Effector memory CD4-positive, alpha-beta T cell (primary cell): ENCODE data around the gene SYDE1.

Source experiments
- DNase-seq, 3 donors: peaks; one replicate each; pipeline ENCODE4 v3.0.0-alpha.2; 2020
- H3K27ac ChIP-seq: 2 replicates; pipeline ENCODE4 v1.7.0; 2013; ENCODE audit warnings: mild to moderate bottlenecking, low read length, moderate library complexity; ENCODE audit not compliant: insufficient read depth, poor library complexity, severe bottlenecking
- H3K27me3 ChIP-seq: replicated peaks from 2 replicates; pipeline ENCODE4 v1.7.0; 2013; ENCODE audit warnings: mild to moderate bottlenecking, low read length; ENCODE audit not compliant: insufficient read depth, control insufficient read depth, poor library complexity, severe bottlenecking
- H3K36me3 ChIP-seq: 2 replicates; pipeline ENCODE4 v1.7.0; 2013; ENCODE audit warnings: mild to moderate bottlenecking, low read length, moderate library complexity; ENCODE audit not compliant: control insufficient read depth, insufficient read depth
- H3K4me1 ChIP-seq: 2 replicates; pipeline ENCODE4 v1.7.0; 2013; ENCODE audit warnings: low read length, mild to moderate bottlenecking; ENCODE audit not compliant: control insufficient read depth, insufficient read depth, poor library complexity, severe bottlenecking
- H3K4me3 ChIP-seq: 2 replicates; pipeline ENCODE4 v1.7.0; 2013; ENCODE audit warnings: low read length, low read depth, mild to moderate bottlenecking; ENCODE audit not compliant: insufficient read depth, poor library complexity, severe bottlenecking
- H3K9me3 ChIP-seq: 2 replicates; pipeline ENCODE4 v1.7.0; 2013; ENCODE audit warnings: mild to moderate bottlenecking, low read length, moderate library complexity; ENCODE audit not compliant: control insufficient read depth

Gene SYDE1

DNA sequence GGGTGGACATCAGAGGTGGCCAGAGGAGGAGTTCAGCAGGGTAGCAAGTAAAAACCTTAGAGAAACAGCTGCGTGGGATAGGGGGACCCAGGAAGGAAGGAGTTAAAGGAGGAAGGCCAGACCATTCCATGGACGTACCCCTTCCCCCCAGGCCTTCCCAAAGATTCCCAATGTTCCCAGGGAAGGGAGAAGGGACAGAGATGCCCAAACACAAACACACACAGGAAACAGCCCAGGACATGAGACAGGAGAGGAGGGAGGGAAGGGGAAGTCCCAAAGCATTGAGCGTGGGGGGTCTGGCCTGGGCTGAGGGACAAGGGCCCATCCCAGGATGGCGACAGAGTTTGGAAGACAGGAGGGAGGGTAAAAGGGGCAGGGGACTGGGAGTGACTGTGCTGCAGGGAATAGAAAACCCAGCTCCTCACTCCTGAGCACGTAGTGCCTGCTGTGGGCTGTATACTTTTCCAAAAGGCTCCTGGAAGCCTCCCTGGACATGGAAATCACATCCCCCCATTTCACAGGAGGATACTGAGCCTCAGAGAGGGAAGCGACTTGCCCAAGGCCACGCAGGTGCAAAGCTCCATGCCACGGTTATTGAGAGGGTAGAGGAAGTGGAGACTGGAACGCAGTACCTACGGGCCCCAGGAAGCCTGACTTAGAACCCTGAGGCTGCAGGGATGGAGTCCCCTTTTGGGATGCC is 1.1 kb downstream of the SYDE1 start:
- H3K9me3 ChIP-seq, result peaks cover 6% of the 10 kb centered on the region
- peaks cover 8% of the 10 kb centered on the region for H3K4me1 ChIP-seq
- H3K36me3 ChIP-seq, result no peaks in the 10 kb centered on the region
- DNase-seq, result no peak
- peak overlapping the region; percentile 17 for H3K4me3 ChIP-seq
- H3K27me3 ChIP-seq, result no peaks in the 10 kb centered on the region
- no peak overlapping the region for H3K27ac ChIP-seq

DNA sequence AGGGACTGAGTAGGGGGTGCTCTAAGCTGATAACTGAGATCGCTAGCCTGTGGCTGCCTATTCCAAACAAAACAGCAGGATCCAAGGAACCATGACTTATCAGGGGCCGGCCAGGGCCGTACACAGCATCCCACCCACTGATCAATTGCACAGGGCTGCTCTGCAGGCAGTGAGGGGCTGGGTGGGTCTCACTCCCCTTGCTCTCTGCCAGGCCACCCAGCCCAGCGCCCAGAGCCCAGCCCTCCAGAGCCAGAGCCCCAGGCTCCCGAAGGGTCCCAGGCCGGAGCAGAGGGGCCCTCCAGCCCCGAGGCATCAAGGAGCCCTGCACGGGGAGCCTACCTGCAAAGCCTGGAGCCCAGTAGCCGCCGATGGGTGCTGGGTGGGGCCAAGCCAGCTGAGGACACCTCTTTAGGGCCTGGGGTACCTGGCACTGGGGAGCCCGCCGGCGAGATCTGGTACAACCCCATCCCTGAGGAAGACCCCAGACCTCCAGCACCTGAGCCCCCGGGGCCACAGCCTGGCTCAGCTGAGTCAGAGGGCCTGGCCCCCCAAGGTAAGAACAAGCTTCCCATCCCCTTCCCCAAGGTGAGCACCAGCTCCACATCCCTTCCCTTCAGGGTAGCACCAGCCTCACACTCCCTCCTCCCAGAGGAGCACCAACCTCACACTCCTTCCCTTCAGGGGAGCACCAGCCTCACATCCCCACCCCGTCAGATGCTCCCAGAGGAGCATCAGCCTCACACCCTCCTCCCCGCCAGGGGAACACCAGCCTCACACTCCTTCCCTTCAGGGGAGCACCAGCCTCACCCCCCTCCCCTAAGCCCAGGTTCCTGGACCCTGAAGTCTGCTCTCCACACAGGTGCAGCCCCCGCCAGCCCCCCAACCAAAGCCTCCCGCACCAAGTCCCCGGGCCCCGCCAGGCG is 1.9 kb downstream of the SYDE1 start:
- no peak overlapping the region for H3K27ac ChIP-seq
- H3K36me3 ChIP-seq, result no peaks in the 10 kb centered on the region

DNA sequence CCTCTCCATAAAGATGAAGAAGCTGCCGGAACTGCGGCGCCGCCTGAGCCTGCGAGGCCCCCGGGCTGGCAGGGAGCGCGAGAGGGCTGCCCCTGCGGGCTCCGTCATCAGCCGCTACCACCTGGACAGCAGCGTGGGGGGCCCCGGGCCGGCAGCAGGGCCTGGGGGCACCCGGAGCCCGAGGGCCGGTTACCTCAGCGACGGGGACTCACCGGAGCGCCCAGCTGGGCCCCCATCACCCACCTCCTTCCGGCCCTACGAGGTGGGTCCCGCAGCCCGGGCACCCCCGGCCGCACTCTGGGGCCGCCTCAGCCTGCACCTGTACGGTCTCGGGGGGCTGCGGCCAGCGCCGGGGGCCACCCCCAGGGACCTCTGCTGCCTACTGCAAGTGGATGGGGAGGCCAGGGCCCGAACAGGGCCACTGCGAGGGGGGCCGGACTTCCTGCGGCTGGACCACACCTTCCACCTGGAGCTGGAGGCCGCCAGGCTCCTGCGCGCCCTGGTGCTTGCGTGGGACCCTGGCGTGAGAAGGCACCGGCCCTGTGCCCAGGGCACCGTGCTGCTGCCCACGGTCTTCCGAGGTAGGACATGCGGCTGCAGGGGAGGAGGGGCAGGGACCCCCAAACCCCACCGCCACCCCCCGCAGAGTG is 2.7 kb downstream of the SYDE1 start:
- no peaks in the 10 kb centered on the region for H3K27me3 ChIP-seq
- H3K27ac ChIP-seq, result no peak overlapping the region
- no peak for DNase-seq
- H3K36me3 ChIP-seq, result no peaks in the 10 kb centered on the region
- H3K9me3 ChIP-seq, result no peaks in the 10 kb centered on the region
- no peak overlapping the region for H3K4me3 ChIP-seq
- peaks cover 8% of the 10 kb centered on the region for H3K4me1 ChIP-seq

More for the DNA sequence above, 1.9 kb downstream of the SYDE1 start:
- H3K9me3 ChIP-seq, result peaks cover 5% of the 10 kb centered on the region
- DNase-seq, result no peak
- H3K4me1 ChIP-seq, result peaks cover 8% of the 10 kb centered on the region
- no peak overlapping the region for H3K4me3 ChIP-seq
- no peaks in the 10 kb centered on the region for H3K27me3 ChIP-seq

DNA sequence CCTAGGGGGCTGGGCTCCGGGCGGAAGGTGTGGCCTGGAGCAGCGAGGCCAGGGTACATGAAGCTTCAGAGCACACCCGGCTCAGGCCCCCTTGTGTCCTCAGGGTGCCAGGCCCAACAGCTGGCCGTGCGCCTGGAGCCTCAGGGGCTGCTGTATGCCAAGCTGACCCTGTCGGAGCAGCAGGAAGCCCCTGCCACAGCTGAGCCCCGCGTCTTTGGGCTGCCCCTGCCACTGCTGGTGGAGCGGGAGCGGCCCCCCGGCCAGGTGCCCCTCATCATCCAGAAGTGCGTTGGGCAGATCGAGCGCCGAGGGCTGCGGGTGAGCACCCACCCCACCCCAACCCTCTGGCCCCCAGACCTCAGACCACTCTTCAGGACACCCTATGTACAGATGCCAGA is 3.2 kb downstream of the SYDE1 start:
- H3K4me1 ChIP-seq, result peaks cover 8% of the 10 kb centered on the region
- DNase-seq, result no peak
- H3K4me3 ChIP-seq, result no peak overlapping the region
- H3K9me3 ChIP-seq, result no peaks in the 10 kb centered on the region
- no peak overlapping the region for H3K27ac ChIP-seq
- no peaks in the 10 kb centered on the region for H3K27me3 ChIP-seq
- H3K36me3 ChIP-seq, result peaks cover 5% of the 10 kb centered on the region

DNA sequence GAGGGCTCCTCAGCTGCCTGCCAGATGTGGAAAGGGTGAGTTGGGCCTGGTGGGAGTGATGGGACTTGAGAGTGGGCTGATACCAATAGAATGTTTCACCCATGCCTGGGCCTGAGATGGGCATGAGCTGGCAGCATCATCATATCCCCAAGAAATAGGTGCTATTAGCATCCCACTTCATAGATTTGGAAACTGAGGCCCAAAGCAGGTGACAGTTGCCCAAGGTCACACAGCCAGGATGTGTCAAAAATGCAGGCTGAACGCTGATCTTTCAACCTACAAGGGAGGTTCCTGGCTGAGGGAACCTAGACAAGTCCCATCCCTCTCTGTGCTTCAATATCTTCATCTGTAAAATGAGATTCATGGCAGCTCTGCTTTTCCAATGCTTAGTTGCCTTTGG is 4.6 kb downstream of the SYDE1 start:
- Histone ChIP-seq H3K27me3 (no peaks in the 10 kb centered on the region), H3K4me3 (no peak overlapping the region), H3K9me3 (no peaks in the 10 kb centered on the region), H3K4me1 (peaks cover 8% of the 10 kb centered on the region), H3K36me3 (peaks cover 11% of the 10 kb centered on the region), H3K27ac (no peak overlapping the region)
- DNase-seq, result no peak

DNA sequence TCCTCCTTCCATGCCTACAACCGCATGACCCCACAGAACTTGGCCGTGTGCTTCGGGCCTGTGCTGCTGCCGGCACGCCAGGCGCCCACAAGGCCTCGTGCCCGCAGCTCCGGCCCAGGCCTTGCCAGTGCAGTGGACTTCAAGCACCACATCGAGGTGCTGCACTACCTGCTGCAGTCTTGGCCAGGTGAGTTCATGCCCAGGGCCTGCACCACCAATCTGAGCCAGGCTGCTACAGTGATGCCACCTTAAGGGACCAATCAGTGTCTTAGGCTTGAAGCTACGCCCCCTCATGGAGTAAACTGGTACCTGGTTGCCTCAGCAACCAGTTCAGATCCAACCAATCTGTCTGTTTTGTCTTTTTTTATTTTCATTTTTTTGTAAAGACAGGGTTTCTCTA is 5.2 kb downstream of the SYDE1 start:
- H3K27ac ChIP-seq, result no peak overlapping the region
- no peaks in the 10 kb centered on the region for H3K9me3 ChIP-seq
- peaks cover 17% of the 10 kb centered on the region for H3K36me3 ChIP-seq
- no peak overlapping the region for H3K4me3 ChIP-seq
- H3K27me3 ChIP-seq, result no peaks in the 10 kb centered on the region
- H3K4me1 ChIP-seq, result peaks cover 7% of the 10 kb centered on the region
- DNase-seq, result no peak

DNA sequence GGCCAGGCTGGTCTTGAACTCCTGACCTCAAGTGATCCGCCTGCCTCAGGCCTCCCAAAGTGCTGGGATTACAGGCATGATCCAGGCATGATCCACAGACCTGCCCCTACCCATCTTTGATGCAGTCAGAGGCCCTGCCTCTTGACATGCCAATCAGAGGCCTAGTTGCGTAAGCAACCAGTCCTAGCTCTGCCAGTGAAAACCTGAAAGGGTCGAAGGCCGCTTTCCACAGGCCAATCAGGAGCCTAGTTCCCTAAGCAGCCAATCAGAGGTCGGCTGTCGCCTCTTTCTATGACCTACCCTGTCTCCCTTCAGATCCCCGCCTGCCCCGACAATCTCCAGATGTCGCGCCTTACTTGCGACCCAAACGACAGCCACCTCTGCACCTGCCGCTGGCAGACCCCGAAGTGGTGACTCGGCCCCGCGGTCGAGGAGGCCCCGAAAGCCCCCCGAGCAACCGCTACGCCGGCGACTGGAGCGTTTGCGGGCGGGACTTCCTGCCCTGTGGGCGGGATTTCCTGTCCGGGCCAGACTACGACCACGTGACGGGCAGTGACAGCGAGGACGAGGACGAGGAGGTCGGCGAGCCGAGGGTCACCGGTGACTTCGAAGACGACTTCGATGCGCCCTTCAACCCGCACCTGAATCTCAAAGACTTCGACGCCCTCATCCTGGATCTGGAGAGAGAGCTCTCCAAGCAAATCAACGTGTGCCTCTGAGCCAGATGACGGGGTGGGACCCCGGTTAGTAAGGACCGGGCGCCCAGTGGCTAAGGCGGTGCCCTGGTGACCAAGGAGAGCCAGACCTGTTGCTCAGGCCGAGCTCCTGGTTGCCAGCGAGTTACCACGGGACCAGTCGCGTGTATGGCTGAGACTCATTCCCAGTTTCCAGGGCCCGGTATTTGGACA is 6.3 kb downstream of the SYDE1 start:
- no peaks in the 10 kb centered on the region for H3K4me1 ChIP-seq
- no peaks in the 10 kb centered on the region for H3K27me3 ChIP-seq
- H3K4me3 ChIP-seq, result no peak overlapping the region
- no peaks in the 10 kb centered on the region for H3K9me3 ChIP-seq
- no peak for DNase-seq
- no peak overlapping the region for H3K27ac ChIP-seq
- H3K36me3 ChIP-seq, result peaks cover 28% of the 10 kb centered on the region

DNA sequence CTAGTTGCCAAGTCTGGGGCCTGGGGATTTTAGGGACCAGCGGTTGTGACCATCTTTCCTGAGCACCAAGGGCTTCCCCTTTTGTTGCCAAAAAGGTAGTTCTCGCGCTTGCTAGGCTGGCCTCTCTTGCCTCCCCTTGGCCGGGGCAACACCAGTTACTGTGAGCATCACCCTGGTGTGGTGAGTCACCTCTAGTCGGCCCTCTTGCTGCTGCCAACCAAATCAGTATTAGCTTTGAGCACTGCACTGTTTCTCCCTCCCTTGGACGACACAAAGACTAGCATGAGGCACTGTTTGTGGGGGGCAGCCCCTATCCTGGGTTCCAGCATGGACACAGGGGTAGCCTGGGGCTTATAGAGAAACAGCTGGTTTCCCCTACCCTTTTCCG is 6.9 kb downstream of the SYDE1 start:
- Histone ChIP-seq H3K27me3 (no peaks in the 10 kb centered on the region), H3K27ac (no peak overlapping the region), H3K4me1 (no peaks in the 10 kb centered on the region), H3K9me3 (no peaks in the 10 kb centered on the region), H3K36me3 (peaks cover 35% of the 10 kb centered on the region), H3K4me3 (no peak overlapping the region)
- no peak for DNase-seq

DNA sequence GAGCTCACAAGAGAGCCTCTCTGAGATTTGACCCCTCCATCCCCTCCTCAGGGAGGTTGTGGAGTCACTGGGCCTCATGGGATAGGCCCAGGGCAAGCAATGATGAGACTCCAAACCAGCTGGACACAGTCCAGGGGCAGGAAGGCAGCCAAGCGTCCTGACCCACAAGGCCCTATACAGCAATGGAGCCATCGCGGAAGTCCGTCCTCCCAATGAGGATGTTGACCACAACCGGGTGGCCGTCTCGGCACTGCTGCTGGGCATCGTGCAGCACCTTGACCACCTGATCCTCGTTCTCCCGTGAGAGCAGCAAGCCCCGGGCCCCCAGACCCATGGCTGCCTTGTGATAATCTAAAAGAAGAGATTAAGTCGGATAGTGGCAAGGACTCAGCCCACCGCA is 7.9 kb downstream of the SYDE1 start:
- Histone ChIP-seq H3K4me3 (no peak overlapping the region), H3K4me1 (no peaks in the 10 kb centered on the region), H3K36me3 (peaks cover 44% of the 10 kb centered on the region), H3K27ac (no peak overlapping the region), H3K9me3 (no peaks in the 10 kb centered on the region), H3K27me3 (no peaks in the 10 kb centered on the region)
- DNase-seq, result no peak
